GM10266 (cell line): ENCODE results near the gene CDCA7.
"Not testable (repeated sequence)": the region's sequence is repeated elsewhere in the genome, so short reads cannot be mapped to it uniquely, and the experiment has no call there.

Source experiments
- DNase-seq: peaks from one replicate; pipeline ENCODE4 v3.0.0; 2012; ENCODE audit errors: extremely low spot score
- TF ChIP-seq, protein P1 (sequence below): IDR thresholded peaks from 2 replicates; pipeline ENCODE4 v1.5.1; 2012; ENCODE audit warnings: mild to moderate bottlenecking, low read depth; ENCODE audit not compliant: control insufficient read depth, insufficient read depth; ENCODE audit errors: missing control alignments

Gene CDCA7

DNA sequence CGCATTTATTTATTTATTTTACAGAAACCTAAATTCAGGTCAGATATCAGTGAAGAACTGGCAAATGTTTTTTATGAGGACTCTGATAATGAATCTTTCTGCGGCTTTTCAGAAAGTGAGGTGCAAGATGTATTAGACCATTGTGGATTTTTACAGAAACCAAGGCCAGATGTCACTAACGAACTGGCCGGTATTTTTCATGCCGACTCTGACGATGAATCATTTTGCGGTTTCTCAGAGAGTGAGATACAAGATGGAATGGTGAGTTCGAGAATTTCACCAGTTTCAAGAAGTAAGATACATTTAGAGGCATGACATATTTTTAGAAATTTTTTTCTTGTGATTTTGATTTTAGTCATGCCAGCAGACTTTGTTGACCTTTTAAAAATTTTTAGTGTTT lies 4.6 kb downstream of the CDCA7 start:
- TF ChIP-seq, protein P1, sequence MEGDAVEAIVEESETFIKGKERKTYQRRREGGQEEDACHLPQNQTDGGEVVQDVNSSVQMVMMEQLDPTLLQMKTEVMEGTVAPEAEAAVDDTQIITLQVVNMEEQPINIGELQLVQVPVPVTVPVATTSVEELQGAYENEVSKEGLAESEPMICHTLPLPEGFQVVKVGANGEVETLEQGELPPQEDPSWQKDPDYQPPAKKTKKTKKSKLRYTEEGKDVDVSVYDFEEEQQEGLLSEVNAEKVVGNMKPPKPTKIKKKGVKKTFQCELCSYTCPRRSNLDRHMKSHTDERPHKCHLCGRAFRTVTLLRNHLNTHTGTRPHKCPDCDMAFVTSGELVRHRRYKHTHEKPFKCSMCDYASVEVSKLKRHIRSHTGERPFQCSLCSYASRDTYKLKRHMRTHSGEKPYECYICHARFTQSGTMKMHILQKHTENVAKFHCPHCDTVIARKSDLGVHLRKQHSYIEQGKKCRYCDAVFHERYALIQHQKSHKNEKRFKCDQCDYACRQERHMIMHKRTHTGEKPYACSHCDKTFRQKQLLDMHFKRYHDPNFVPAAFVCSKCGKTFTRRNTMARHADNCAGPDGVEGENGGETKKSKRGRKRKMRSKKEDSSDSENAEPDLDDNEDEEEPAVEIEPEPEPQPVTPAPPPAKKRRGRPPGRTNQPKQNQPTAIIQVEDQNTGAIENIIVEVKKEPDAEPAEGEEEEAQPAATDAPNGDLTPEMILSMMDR: no peak
- DNase-seq: peak; percentile 48

DNA sequence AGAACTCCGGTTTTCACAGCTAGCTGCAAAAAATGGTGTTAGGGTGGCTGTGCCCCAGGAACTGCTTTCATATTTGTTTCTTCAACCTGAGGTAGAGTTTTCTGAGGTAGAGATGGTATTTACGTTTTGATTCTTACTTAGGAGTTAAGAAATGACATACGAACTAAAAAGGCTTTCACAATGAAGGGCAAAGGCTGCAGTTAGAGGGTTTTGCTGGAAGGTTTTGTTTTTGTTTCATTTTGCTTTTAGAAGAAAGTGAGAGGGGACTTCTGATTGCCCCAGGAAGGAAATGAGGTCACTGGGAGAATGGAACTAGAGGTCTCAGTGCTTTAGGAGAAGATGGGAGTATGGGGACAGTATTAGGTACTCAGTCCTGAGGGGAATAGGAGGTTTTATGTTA lies 15.5 kb downstream of the CDCA7 start:
- DNase-seq: no peak
- TF ChIP-seq, protein P1: no peak

DNA sequence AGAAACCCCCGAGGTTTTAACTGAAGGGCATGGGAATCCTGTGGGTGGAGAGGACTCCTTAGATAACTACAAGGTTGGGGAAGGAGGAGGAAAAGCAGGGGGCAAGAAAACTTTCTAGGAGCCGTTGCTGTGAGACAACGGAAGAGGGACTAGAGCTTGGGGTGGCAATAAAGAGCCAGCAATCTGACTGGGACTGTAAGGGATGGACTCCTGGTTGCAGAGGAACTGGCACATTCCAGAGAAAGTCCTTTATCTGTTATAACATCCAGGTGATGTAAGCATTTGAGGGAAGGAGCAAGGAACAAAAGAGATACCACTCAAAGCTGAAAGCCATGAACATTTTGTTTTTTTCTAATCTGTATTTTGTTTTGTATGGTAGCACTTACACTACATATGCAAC lies 16.4 kb downstream of the CDCA7 start:
- DNase-seq: no peak
- TF ChIP-seq, protein P1: no peak

DNA sequence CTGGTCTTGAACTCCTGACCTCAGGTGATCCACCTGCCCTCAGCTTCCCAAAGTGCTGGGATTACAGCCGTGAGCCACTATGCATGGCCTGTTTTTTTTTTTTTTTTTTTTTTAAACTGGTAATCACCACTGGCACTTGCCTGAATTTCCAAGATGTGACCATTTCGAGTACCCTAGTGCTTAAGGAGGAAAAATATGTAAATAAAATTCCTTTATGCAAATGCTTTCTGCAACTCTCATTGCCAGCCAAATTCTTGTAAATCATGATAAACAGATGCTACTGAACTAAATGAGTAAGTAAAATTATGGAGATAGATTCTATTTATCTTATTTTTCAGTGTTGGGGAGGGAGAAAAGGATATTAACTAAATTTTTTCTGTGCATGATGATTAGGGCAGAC lies 18.6 kb downstream of the CDCA7 start:
- no peak for DNase-seq
- TF ChIP-seq, protein P1: no peak

DNA sequence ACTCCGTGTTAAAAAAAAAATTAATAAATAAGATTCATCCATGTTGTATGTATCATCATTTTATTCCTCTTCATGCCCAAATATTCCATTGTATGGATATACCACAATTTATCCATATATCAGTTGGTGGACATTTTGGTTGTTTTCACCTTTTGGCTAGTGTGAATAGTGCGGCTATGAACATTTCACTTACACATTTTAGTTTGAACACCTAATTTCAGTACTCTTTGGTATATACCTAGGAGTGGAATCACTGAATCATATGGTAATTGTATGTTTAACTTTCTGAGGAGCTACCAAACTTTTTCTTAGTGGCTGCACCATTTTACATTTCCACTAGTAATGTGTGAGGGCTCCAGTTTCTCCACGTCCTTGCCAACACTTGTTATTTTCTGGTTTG lies 20.0 kb downstream of the CDCA7 start:
- DNase-seq: no peak
- TF ChIP-seq, protein P1: no peak

DNA sequence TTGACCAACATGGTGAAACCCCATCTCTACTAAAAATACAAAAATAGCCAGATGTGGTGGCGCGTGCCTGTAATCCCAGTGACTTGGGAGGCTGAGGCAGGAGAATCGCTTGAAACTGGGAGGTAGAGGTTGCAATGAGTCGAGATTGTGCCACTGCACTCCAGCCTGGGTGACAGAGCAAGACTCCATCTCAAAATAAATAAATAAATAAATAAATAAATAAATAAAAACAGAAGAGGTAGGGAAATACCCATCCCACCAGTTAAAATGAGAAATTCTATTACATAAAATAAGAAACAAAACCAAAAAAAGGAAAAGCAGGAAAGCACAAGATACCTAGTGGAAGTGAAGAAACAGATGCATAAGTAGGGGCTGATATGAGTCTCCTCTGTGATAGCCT lies 30.9 kb downstream of the CDCA7 start:
- DNase-seq: not testable (repeated sequence)

DNA sequence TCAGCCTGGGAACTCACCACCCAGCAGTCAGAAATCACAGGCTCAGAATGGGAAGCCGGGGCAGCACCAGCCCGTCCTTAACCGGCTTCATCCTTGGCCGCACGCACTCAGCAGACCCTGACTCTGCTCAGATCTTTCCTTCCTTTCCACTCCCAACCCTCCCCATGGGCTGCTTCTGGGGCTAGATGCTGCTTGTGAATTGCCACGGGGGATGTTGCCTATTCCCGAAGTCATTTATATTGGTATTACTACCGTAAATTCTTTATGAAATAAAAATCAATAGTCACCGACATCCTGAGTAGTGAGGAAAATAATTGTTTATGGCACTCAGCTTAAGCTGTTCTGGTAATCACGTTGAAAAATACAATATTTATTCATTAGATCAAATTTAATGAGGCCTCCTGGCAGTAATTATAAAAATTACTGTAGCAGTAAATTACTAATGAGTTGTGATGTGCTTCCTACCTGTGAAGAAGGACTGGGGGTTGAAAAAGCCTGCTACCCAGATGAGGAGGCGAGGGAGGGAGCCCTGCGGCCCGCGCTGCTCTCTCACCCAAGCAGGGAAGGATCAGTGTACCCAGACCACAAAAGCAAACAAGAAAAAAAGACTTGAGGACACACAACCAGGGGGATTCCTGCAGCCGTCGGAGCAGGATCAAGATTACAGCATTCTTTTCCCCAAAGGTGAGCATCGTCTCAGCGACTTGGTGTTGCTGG lies 31.5 kb downstream of the CDCA7 start:
- TF ChIP-seq, protein P1: no peak
- no peak for DNase-seq

DNA sequence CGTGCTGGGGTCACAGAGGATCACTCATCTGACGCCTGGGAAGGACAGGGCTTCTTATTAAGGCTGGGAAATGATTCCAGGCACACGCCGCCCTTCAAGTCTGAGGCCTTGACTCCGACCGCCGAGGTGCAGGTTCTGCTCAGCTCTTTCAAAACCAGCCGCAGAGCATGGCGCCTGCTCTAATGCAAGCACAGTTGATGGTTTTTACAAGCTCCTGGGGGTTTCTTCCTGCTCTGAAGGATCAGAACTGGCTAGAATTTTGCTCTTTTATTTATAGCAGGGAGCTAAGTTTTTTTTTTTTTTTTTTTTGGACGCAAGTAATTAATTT lies 32.0 kb downstream of the CDCA7 start:
- DNase-seq: no peak
- TF ChIP-seq, protein P1: no peak
